ENCODE measurements around the gene KHDC4. TPM values are rescaled to one million over a fixed set of nuclear protein-coding genes. Genes with fewer than 3 reads are reported as not detected.

Gene KHDC4
- total RNA-seq, 1 donor from 2014 or later, result 91.5 TPM

DNA sequence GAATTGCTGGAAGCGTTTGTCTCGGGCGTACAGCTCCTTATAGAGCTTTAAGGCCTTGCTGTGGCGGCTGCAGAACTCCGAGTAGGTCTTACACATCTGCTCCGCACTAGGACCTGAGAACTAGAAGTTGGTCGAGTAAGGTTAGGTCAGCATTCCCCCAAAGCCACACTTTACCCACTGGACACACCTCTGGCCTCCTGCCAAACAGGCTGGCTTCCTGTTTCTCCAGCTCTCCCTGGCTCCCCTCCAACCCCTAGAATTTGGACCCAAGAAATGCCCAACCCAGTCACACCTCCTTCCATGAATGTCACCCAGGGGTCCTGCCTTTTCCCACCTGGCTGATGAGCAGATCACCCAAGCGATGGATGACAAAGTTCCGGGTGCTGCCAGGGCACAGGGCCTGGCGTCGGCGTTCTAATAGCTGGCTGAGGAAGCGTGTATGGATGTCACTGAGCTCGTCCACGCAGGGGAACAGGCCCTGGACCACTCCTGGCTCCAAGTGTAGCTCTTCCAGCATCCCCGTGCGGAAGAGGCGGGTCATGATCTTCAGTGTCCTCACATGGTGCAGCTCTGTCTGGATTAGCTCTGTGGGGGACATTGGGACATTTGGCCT lies 28.5 kb upstream of the KHDC4 start:
- Mint-ChIP-seq H3K36me3 (peaks cover 27% of the 10 kb centered on the region), H3K9me3 (no peaks in the 10 kb centered on the region), H3K27me3 (ENCODE audit: insufficient read depth, low read depth) (peaks cover 3% of the 10 kb centered on the region), H3K4me1 (peaks cover 7% of the 10 kb centered on the region), H3K4me3 (no peak overlapping the region), H3K27ac (no peak overlapping the region)
- Histone ChIP-seq H3K4me2 (no peak overlapping the region), H3K4me3 (no peak overlapping the region), H3K27ac (no peak overlapping the region), H3K9ac (no peak overlapping the region), H3K79me2 (ENCODE audit: low read depth) (peaks cover 21% of the 10 kb centered on the region), H2AFZ (replicated peaks) (no peak overlapping the region), H4K20me1 (ENCODE audit: low read depth) (peaks cover 33% of the 10 kb centered on the region), H3K27me3 (no peaks in the 10 kb centered on the region), H3K36me3 (no peaks in the 10 kb centered on the region), H3F3A (ENCODE audit: low read depth) (no peaks in the 10 kb centered on the region), H3K9me3 (ENCODE audit: low read depth) (no peaks in the 10 kb centered on the region), H3K4me1 (peaks cover 5% of the 10 kb centered on the region)
- TF ChIP-seq EZH2phosphoT487 (IDR thresholded peaks at IDR 0.05) (no peak), EZH2 (IDR thresholded peaks at IDR 0.05) (no peak)
- no peak for DNase-seq (ENCODE audit: low spot score)

DNA sequence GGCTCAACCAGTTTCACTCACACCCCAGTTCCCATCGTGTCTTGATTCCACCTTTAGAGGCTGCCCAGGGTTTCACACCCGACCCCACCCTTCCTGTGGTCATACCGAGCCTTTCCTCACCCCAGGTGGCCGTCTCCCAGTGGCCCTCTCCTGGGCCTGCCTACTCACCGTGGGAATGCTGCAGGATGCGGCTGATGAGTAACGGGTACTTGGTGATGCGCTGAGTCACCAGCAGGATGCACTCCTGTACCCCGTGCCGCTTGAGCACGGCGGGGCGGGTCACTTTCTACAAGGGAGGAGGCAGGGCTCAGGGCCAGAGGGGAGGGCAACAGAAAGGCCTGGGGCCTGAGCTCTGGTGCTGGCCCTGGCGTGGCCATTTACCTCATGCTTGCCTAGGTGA lies 27.7 kb upstream of the KHDC4 start:
- Histone ChIP-seq H3F3A (ENCODE audit: low read depth) (no peaks in the 10 kb centered on the region), H3K4me1 (no peaks in the 10 kb centered on the region), H3K36me3 (no peaks in the 10 kb centered on the region), H3K9ac (no peak overlapping the region), H3K27me3 (no peaks in the 10 kb centered on the region), H3K4me3 (no peak overlapping the region), H3K9me3 (ENCODE audit: low read depth) (no peaks in the 10 kb centered on the region), H3K79me2 (ENCODE audit: low read depth) (peaks cover 13% of the 10 kb centered on the region), H2AFZ (replicated peaks) (no peak overlapping the region), H4K20me1 (ENCODE audit: low read depth) (peaks cover 25% of the 10 kb centered on the region), H3K27ac (no peak overlapping the region), H3K4me2 (no peak overlapping the region)
- Mint-ChIP-seq H3K27me3 (ENCODE audit: insufficient read depth, low read depth) (peaks cover 2% of the 10 kb centered on the region), H3K27ac (peak overlapping the region; percentile 21), H3K36me3 (peaks cover 29% of the 10 kb centered on the region), H3K9me3 (no peaks in the 10 kb centered on the region), H3K4me1 (peaks cover 1% of the 10 kb centered on the region), H3K4me3 (no peak overlapping the region)
- DNase-seq (ENCODE audit: low spot score), result no peak
- TF ChIP-seq EZH2phosphoT487 (IDR thresholded peaks at IDR 0.05), result no peak

DNA sequence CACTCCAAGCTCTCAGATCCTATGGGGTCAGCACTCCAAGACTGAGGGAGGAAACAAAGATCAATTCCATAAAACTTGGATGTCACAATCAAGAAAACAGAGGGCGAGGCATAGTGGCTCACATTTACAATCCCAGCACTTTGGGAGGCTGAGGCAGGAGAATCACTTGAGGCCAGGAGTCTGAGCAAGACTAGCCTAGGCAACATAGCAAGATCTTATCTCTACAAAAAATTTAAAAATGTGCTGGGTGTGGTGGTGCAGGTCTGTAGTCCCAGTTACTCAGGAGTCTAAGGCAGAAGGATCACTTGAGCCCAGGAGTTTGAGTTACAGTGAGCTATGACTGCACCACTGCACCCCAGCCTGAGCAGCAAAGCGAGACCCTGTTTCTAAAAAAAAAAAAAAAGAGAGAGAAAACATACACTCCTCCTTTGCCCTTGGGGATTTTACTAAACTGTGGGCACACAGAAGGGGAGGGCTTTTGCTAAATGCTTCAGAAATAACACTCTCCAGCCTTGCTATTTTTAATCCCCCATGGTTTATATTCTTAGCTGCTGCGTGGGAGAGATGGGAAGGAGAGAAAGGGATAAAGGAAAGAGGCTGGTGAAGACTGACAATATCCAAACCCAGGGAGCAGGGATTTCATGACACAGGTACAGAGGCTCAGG lies 26.0 kb upstream of the KHDC4 start:
- Mint-ChIP-seq H3K27ac (no peak overlapping the region), H3K9me3 (no peaks in the 10 kb centered on the region), H3K4me1 (no peaks in the 10 kb centered on the region), H3K27me3 (ENCODE audit: insufficient read depth, low read depth) (peaks cover 2% of the 10 kb centered on the region), H3K36me3 (peaks cover 22% of the 10 kb centered on the region), H3K4me3 (no peak overlapping the region)
- no peaks in the 10 kb centered on the region for H3K9me3 ChIP-seq (ENCODE audit: low read depth)
- H3K27ac ChIP-seq, result no peak overlapping the region
- H3F3A ChIP-seq (ENCODE audit: low read depth), result no peaks in the 10 kb centered on the region
- H3K36me3 ChIP-seq, result peaks cover 1% of the 10 kb centered on the region
- no peak for DNase-seq (ENCODE audit: low spot score)
- no peaks in the 10 kb centered on the region for H3K4me1 ChIP-seq
- H3K9ac ChIP-seq, result no peak overlapping the region
- no peak overlapping the region for H3K4me2 ChIP-seq
- H3K4me3 ChIP-seq, result no peak overlapping the region
- H3K27me3 ChIP-seq, result no peaks in the 10 kb centered on the region
- no peak overlapping the region for H2AFZ ChIP-seq (replicated peaks)
- TF ChIP-seq EZH2 (IDR thresholded peaks at IDR 0.05) (no peak), EZH2phosphoT487 (IDR thresholded peaks at IDR 0.05) (no peak)
- TF ChIP-seq, protein P1, sequence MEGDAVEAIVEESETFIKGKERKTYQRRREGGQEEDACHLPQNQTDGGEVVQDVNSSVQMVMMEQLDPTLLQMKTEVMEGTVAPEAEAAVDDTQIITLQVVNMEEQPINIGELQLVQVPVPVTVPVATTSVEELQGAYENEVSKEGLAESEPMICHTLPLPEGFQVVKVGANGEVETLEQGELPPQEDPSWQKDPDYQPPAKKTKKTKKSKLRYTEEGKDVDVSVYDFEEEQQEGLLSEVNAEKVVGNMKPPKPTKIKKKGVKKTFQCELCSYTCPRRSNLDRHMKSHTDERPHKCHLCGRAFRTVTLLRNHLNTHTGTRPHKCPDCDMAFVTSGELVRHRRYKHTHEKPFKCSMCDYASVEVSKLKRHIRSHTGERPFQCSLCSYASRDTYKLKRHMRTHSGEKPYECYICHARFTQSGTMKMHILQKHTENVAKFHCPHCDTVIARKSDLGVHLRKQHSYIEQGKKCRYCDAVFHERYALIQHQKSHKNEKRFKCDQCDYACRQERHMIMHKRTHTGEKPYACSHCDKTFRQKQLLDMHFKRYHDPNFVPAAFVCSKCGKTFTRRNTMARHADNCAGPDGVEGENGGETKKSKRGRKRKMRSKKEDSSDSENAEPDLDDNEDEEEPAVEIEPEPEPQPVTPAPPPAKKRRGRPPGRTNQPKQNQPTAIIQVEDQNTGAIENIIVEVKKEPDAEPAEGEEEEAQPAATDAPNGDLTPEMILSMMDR (IDR thresholded peaks at IDR 0.05), result no peak
- peaks cover 13% of the 10 kb centered on the region for H4K20me1 ChIP-seq (ENCODE audit: low read depth)
- peaks cover 4% of the 10 kb centered on the region for H3K79me2 ChIP-seq (ENCODE audit: low read depth)

DNA sequence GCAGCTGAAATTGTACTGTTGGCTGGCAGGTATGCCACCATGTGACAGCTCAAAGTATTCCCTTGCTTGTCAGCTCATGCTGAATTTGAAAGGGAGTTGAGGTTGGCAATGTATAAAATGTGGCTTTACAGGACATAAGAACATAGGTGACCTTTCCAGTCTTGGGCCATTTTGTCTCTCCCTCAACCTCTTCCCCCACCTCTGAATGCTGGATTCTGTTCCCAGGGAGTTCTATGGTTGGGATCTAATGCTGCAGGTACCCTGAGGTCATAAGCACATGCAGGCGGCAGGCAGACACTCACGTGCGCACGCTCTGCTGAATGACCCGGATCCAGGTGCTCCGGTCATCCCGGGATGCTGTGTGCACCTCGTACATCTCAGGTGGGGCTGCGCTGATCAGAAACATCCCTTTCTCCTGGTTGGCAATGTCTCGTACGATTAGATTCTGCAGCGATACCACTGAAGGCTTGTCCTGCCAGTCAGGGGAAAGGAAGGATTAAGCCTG lies 23.2 kb upstream of the KHDC4 start:
- H3K4me3 ChIP-seq, result no peak overlapping the region
- no peaks in the 10 kb centered on the region for H3K4me1 ChIP-seq
- no peak for DNase-seq (ENCODE audit: low spot score)
- H3F3A ChIP-seq (ENCODE audit: low read depth), result no peaks in the 10 kb centered on the region
- TF ChIP-seq EZH2phosphoT487 (IDR thresholded peaks at IDR 0.05) (no peak), EZH2 (IDR thresholded peaks at IDR 0.05) (no peak)
- TF ChIP-seq, protein P1 (IDR thresholded peaks at IDR 0.05), result no peak
- Mint-ChIP-seq H3K27ac (no peak overlapping the region), H3K36me3 (peaks cover 26% of the 10 kb centered on the region), H3K9me3 (no peaks in the 10 kb centered on the region), H3K4me3 (no peak overlapping the region), H3K27me3 (ENCODE audit: insufficient read depth, low read depth) (peaks cover under 1% of the 10 kb centered on the region), H3K4me1 (no peaks in the 10 kb centered on the region)
- H3K27ac ChIP-seq, result no peak overlapping the region
- no peak overlapping the region for H3K4me2 ChIP-seq
- no peak overlapping the region for H3K9ac ChIP-seq
- no peak overlapping the region for H2AFZ ChIP-seq (replicated peaks)
- peaks cover 7% of the 10 kb centered on the region for H4K20me1 ChIP-seq (ENCODE audit: low read depth)
- peaks cover 9% of the 10 kb centered on the region for H3K36me3 ChIP-seq
- no peaks in the 10 kb centered on the region for H3K27me3 ChIP-seq
- H3K9me3 ChIP-seq (ENCODE audit: low read depth), result no peaks in the 10 kb centered on the region
- no peaks in the 10 kb centered on the region for H3K79me2 ChIP-seq (ENCODE audit: low read depth)
